HepG2 (cell line): ENCODE results near the gene ALG14. TPM values are rescaled to one million over a fixed set of nuclear protein-coding genes. Genes with fewer than 3 reads are reported as not detected.

Experiments used
- ATAC-seq: fragments of 200-7000 bp; cut with Tn5 transposase; 3 replicates; pipeline ENCODE4 v1.9.1; 2020; ENCODE audit warnings: mild to moderate bottlenecking, moderate library complexity
- BruUV-seq: library from RNA; stranded (reverse); fragments of 400-500 nt; replicated peaks from 2 replicates; lab custom pipeline; 2021; lab: Mats Ljungman, UMichigan
- CTCF ChIA-PET: fragments of 300-600 bp; formaldehyde crosslinking; extraction: SDS; loops from one replicate; lab custom pipeline; 2021; ENCODE audit warnings: low total read pairs, inconsistent platforms, low intra/inter-chr PET ratio; lab: Yijun Ruan, JAX
- POLR2A ChIA-PET: fragments of 350-600 bp; sonication (Branson Sonifier 250); formaldehyde crosslinking; loops from one replicate; lab custom pipeline; 2020; ENCODE audit warnings: antibody characterized with exemption, inconsistent platforms; lab: Yijun Ruan, JAX
- DNase-seq: peaks from one replicate; pipeline ENCODE4 v3.0.0-alpha.2; 2015; ENCODE audit warnings: low spot score
- FAIRE-seq: peaks from 3 replicates; lab custom pipeline; 2011; peaks lifted over from hg19 to GRCh38; lab: Jason Lieb, UNC
- H2AFZ ChIP-seq: one replicate; pipeline ENCODE4 v1.6.1; 2011; ENCODE audit warnings: low read length, inconsistent platforms
- H3K27ac ChIP-seq: fragments of 300-600 bp; 3 replicates; pipeline ENCODE4 v1.8.0; 2011; ENCODE audit warnings: mixed run types, mild to moderate bottlenecking, mixed read lengths, low read length, inconsistent platforms; ENCODE audit not compliant: insufficient read depth; ENCODE audit errors: extremely low read length
- H3K27me3 ChIP-seq, 2 experiments: fragments of 200-600 bp in 1 of 2; 2 replicates in 1 of 2; 3 replicates in 1 of 2; pipeline versions ENCODE4 v1.6.0 to v1.8.0; 2011; ENCODE audit warnings: low read length in 2 of 2, mild to moderate bottlenecking in 2 of 2, moderate library complexity in 2 of 2, inconsistent platforms in 1 of 2; ENCODE audit not compliant: insufficient read depth in 2 of 2, control insufficient read depth in 1 of 2
- H3K36me3 ChIP-seq, 2 experiments: fragments of 200-600 bp in 1 of 2; replicated peaks in 1 of 2; 2 replicates in 1 of 2; 3 replicates in 1 of 2; pipeline versions ENCODE4 v1.5.1 to v1.8.0; 2011; ENCODE audit warnings: low read length in 2 of 2, inconsistent platforms in 1 of 2; ENCODE audit not compliant: insufficient read depth in 2 of 2, control insufficient read depth in 1 of 2
- H3K4me1 ChIP-seq: 2 replicates; pipeline ENCODE4 v1.5.1; 2012; ENCODE audit warnings: low read length, inconsistent platforms; ENCODE audit not compliant: insufficient read depth
- H3K4me2 ChIP-seq: 2 replicates; pipeline ENCODE4 v1.6.0; 2011; ENCODE audit warnings: low read depth, low read length, inconsistent platforms
- H3K4me3 ChIP-seq, 3 experiments: fragments of 200-600 bp in 1 of 3; sonication (generic), shearing (Covaris generic) in 1 of 3; replicated peaks in 1 of 3; 2 replicates each; pipeline ENCODE4 v1.5.1; 2011 to 2016; ENCODE audit warnings: low read length in 3 of 3, inconsistent platforms in 2 of 3, low read depth in 2 of 3, mild to moderate bottlenecking in 2 of 3, control low read depth in 1 of 3, mixed read lengths in 1 of 3; ENCODE audit not compliant: insufficient read depth in 1 of 3
- H3K79me2 ChIP-seq: one replicate; pipeline ENCODE4 v1.6.1; 2011; ENCODE audit warnings: low read length, inconsistent platforms; ENCODE audit not compliant: insufficient read depth
- H3K9ac ChIP-seq: 2 replicates; pipeline ENCODE4 v1.6.0; 2011; ENCODE audit warnings: mild to moderate bottlenecking, low read depth, low read length, inconsistent platforms; ENCODE audit not compliant: insufficient read depth
- H3K9me3 ChIP-seq: 2 replicates; pipeline ENCODE4 v1.5.1; 2012; ENCODE audit warnings: mild to moderate bottlenecking, low read length
- H4K20me1 ChIP-seq: 2 replicates; pipeline ENCODE4 v1.6.0; 2011; ENCODE audit warnings: inconsistent platforms, mild to moderate bottlenecking, low read length, moderate library complexity; ENCODE audit not compliant: insufficient read depth
- HES4 ChIP-seq: sonication (generic); formaldehyde crosslinking; IDR thresholded peaks from 2 replicates; pipeline ENCODE4 v1.9.0; 2021; ENCODE audit warnings: mild to moderate bottlenecking, missing genetic modification reagents, borderline replicate concordance
- HOXA3 ChIP-seq: sonication (generic); formaldehyde crosslinking; IDR thresholded peaks from 2 replicates; pipeline ENCODE4 v1.5.0; 2020; ENCODE audit warnings: missing genetic modification reagents
- KAT2B ChIP-seq: fragments of 150-350 bp; IDR thresholded peaks from 2 replicates; pipeline ENCODE4 v1.6.1; 2014; ENCODE audit warnings: low read depth, low read length, borderline replicate concordance
- KIAA2018 ChIP-seq: sonication (generic); formaldehyde crosslinking; IDR thresholded peaks from 2 replicates; pipeline ENCODE4 v1.5.0; 2020; ENCODE audit warnings: mild to moderate bottlenecking, missing genetic modification reagents, borderline replicate concordance
- NFIC ChIP-seq: IDR thresholded peaks from 2 replicates; pipeline ENCODE4 v1.6.1; 2012; ENCODE audit warnings: mild to moderate bottlenecking, low read length, inconsistent platforms
- SOX5 ChIP-seq: IDR thresholded peaks from 2 replicates; pipeline ENCODE4 v1.6.1; 2016; ENCODE audit warnings: borderline replicate concordance
- ZNF124 ChIP-seq: sonication (generic); formaldehyde crosslinking; IDR thresholded peaks from 2 replicates; pipeline ENCODE4 v1.4.0; 2020; ENCODE audit warnings: missing genetic modification reagents
- ZNF772 ChIP-seq: sonication (generic); formaldehyde crosslinking; IDR thresholded peaks from 2 replicates; pipeline ENCODE4 v1.5.0; 2020; ENCODE audit warnings: mild to moderate bottlenecking, missing genetic modification reagents
- WGBS: methylation state at CpG from one replicate; pipeline ENCODE4 v1.1.6; 2017; ENCODE audit warnings: low lambda C conversion rate; 5-methylcytosine and 5-hydroxymethylcytosine counted together
- in situ Hi-C: cut with HindIII; loops from 2 replicates; pipeline ENCODE4 v1.10.0; 2017; ENCODE audit warnings: low pct_unique_long_range_greater_than_20kb; ENCODE audit not compliant: extremely low pct_ligation_motif_present
- intact Hi-C: fragments of 100-400 bp; cut with micrococcal nuclease; formaldehyde crosslinking; loops from one replicate; pipeline ENCODE4 v1.10.0; 2022; ENCODE audit not compliant: unreplicated experiment
- polyA plus RNA-seq, 8 experiments: library from polyadenylated mRNA; depleted of rRNA in 3 of 8; stranded (reverse) in 7 of 8; unstranded in 1 of 8; fragments of >200 nt; fragmentation: Illumina TruSeq in 4 of 8; extraction: Trizol in 4 of 8; gene quantifications; 2 replicates each; pipeline versions ENCODE4 v1.2.1 to v1.2.3, GENCODE V29; 2011 to 2016; ENCODE audit warnings: low read depth in 4 of 8, missing spikeins in 1 of 8, mixed read lengths in 1 of 8; ENCODE audit not compliant: insufficient read depth in 1 of 8
- total RNA-seq, 5 experiments: library from RNA; depleted of rRNA; stranded (reverse); fragments of >200 nt; fragmentation: Illumina TruSeq; extraction: Trizol; gene quantifications; 2 replicates each; pipeline ENCODE4 v1.2.3, GENCODE V29; 2016; ENCODE audit warnings: low read depth in 1 of 5
- TF ChIP-seq, protein P1 (sequence below): sonication (generic); formaldehyde crosslinking; IDR thresholded peaks from 2 replicates; pipeline ENCODE4; 2020; ENCODE audit warnings: missing genetic modification reagents, mild to moderate bottlenecking, borderline replicate concordance
- TF ChIP-seq, protein P2 (sequence below): sonication (generic); formaldehyde crosslinking; IDR thresholded peaks from 2 replicates; pipeline ENCODE4 v1.5.0; 2020; ENCODE audit warnings: missing genetic modification reagents, mild to moderate bottlenecking, borderline replicate concordance

The ALG14 gene
- total and polyA plus RNA-seq, 2 of the 13 experiments (the other 11 are each of a cell fraction or from before 2014, with no cell fraction given), result 4.5 to 12.7 TPM

GRCh38 chr1:95002540-95003432, 70.0 kb downstream of the ALG14 start (continued):
- TF ChIP-seq HOXA3 (no peak), NFIC (no peak), ZNF124 (no peak)
- TF ChIP-seq, protein P1, sequence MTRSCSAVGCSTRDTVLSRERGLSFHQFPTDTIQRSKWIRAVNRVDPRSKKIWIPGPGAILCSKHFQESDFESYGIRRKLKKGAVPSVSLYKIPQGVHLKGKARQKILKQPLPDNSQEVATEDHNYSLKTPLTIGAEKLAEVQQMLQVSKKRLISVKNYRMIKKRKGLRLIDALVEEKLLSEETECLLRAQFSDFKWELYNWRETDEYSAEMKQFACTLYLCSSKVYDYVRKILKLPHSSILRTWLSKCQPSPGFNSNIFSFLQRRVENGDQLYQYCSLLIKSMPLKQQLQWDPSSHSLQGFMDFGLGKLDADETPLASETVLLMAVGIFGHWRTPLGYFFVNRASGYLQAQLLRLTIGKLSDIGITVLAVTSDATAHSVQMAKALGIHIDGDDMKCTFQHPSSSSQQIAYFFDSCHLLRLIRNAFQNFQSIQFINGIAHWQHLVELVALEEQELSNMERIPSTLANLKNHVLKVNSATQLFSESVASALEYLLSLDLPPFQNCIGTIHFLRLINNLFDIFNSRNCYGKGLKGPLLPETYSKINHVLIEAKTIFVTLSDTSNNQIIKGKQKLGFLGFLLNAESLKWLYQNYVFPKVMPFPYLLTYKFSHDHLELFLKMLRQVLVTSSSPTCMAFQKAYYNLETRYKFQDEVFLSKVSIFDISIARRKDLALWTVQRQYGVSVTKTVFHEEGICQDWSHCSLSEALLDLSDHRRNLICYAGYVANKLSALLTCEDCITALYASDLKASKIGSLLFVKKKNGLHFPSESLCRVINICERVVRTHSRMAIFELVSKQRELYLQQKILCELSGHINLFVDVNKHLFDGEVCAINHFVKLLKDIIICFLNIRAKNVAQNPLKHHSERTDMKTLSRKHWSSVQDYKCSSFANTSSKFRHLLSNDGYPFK (CRISPR knock-in tag), result no peak

DNA sequence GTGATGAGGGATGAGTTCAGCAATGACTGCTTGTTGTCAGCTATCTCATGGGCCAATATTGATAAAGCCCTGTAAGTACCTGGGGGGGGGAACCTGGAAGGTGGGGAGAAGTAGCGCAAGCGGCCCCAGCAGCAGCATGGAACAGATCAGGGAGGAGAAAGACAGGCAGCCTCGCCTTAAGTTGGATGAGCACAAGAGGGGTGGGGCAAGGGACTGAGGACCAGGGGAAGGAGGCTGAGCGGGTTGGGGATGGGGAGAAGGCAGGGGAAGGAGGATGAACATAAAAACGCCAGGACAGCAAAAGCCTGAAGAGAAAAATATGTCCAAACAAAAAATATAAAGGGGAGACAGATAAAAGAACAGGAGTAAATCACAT, 70.6 kb downstream of the ALG14 start:
- H3K4me3 ChIP-seq, result no peak overlapping the region
- H3K9me3 ChIP-seq, result no peaks in the 10 kb centered on the region
- WGBS, result 93% methylated on average over 5 of the region's 5 CpGs
- no peak overlapping the region for H3K4me2 ChIP-seq
- no peaks in the 10 kb centered on the region for H3K36me3 ChIP-seq
- H3K27ac ChIP-seq, result no peak overlapping the region
- no peak overlapping the region for H3K9ac ChIP-seq
- H3K27me3 ChIP-seq, result no peaks in the 10 kb centered on the region
- in situ Hi-C loops, result no loop called here
- DNase-seq (no peak), ATAC-seq (no peak), FAIRE-seq (no peak)
- peaks cover 24% of the 10 kb centered on the region for H3K4me1 ChIP-seq
- CTCF ChIA-PET, result no interaction called here
- intact Hi-C loops, result no loop called here
- no peaks in the 10 kb centered on the region for H3K79me2 ChIP-seq
- H2AFZ ChIP-seq, result no peak overlapping the region
- no TSS peak for BruUV-seq
- H4K20me1 ChIP-seq, result no peaks in the 10 kb centered on the region
- POLR2A ChIA-PET, result interaction anchor here (1.7 kb wide), 1 partner anchor 12 kb away, joined by 6 read pairs; no protein-coding TSS in a partner anchor
- TF ChIP-seq KAT2B (no peak), KIAA2018 (CRISPR knock-in tag) (no peak), SOX5 (CRISPR knock-in tag) (no peak), HES4 (CRISPR knock-in tag) (no peak), ZNF772 (no peak)
- TF ChIP-seq, protein P2, sequence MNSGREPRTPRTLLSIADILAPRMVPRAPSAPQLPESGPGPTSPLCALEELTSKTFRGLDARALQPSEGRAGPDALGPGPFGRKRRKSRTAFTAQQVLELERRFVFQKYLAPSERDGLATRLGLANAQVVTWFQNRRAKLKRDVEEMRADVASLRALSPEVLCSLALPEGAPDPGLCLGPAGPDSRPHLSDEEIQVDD (CRISPR knock-in tag), result no peak
